OCI-LY7 (cell line): ENCODE results near the gene TSPAN12. TPM values are rescaled to one million over a fixed set of nuclear protein-coding genes. Genes with fewer than 3 reads are reported as not detected.

ENCODE experiments used
- BruUV-seq: library from RNA; stranded (reverse); fragments of 400-500 nt; replicated peaks from 2 replicates; lab custom pipeline; 2021; lab: Mats Ljungman, UMichigan
- CTCF ChIA-PET: fragments of 300-600 bp; sonication (Branson Sonifier 250); formaldehyde crosslinking; loops from one replicate; lab custom pipeline; 2022; ENCODE audit warnings: antibody characterized with exemption; ENCODE audit not compliant: unreplicated experiment; lab: Charles Lee
- POLR2A ChIA-PET: fragments of 300-600 bp; sonication (Branson Sonifier 250); formaldehyde crosslinking; loops from one replicate; lab custom pipeline; 2022; ENCODE audit warnings: antibody characterized with exemption; lab: Charles Lee
- DNase-seq: peaks from one replicate; pipeline ENCODE4 v3.0.0-alpha.2; 2015; ENCODE audit warnings: low spot score
- H2AFZ ChIP-seq: fragments of 200-600 bp; sonication (generic), shearing (Covaris generic); 2 replicates; pipeline ENCODE4 v1.6.1; 2014; ENCODE audit warnings: mild to moderate bottlenecking, antibody characterized with exemption, low read length, moderate library complexity
- H3K27ac ChIP-seq: fragments of 200-600 bp; sonication (generic); 2 replicates; pipeline ENCODE4 v1.5.1; 2014; ENCODE audit warnings: mixed run types, low read depth, mild to moderate bottlenecking, moderate library complexity, low read length, inconsistent platforms; ENCODE audit not compliant: poor library complexity, severe bottlenecking
- H3K36me3 ChIP-seq: fragments of 200-600 bp; sonication (generic); 2 replicates; pipeline ENCODE4 v1.6.1; 2014; ENCODE audit warnings: mild to moderate bottlenecking, antibody characterized with exemption, low read length, moderate library complexity, mixed read lengths; ENCODE audit not compliant: insufficient read depth
- H3K4me1 ChIP-seq: fragments of 200-600 bp; sonication (generic); 2 replicates; pipeline ENCODE4 v1.5.1; 2014; ENCODE audit warnings: mild to moderate bottlenecking, low read length; ENCODE audit not compliant: insufficient read depth, poor library complexity, severe bottlenecking
- H3K4me2 ChIP-seq: fragments of 200-600 bp; sonication (generic); 2 replicates; pipeline ENCODE4 v1.6.1; 2014; ENCODE audit warnings: mild to moderate bottlenecking, low read length
- H3K4me3 ChIP-seq: fragments of 200-600 bp; sonication (generic); 2 replicates; pipeline ENCODE4 v1.5.1; 2014; ENCODE audit warnings: mild to moderate bottlenecking, low read depth, low read length; ENCODE audit not compliant: poor library complexity, severe bottlenecking
- H3K79me2 ChIP-seq: fragments of 200-600 bp; sonication (generic); 2 replicates; pipeline ENCODE4 v1.6.1; 2016; ENCODE audit warnings: low read depth, mild to moderate bottlenecking, low read length, moderate library complexity, mixed read lengths; ENCODE audit not compliant: insufficient read depth
- H3K9me2 ChIP-seq: fragments of 200-600 bp; sonication (generic); 2 replicates; pipeline ENCODE4 v1.6.1; 2016; ENCODE audit warnings: mild to moderate bottlenecking, low read length, mixed read lengths; ENCODE audit not compliant: insufficient read depth
- H3K9me3 ChIP-seq: fragments of 200-600 bp; sonication (generic); 2 replicates; pipeline ENCODE4 v1.6.1; 2014; ENCODE audit warnings: mild to moderate bottlenecking, mixed run types, low read length, mixed read lengths
- H4K20me1 ChIP-seq: fragments of 200-600 bp; sonication (generic); 2 replicates; pipeline ENCODE4 v1.6.1; 2014; ENCODE audit warnings: mild to moderate bottlenecking, antibody characterized with exemption, low read length, moderate library complexity, mixed read lengths; ENCODE audit not compliant: insufficient read depth
- CTCF ChIP-seq: fragments of 200-600 bp; sonication (generic); conservative IDR thresholded peaks from 2 replicates; pipeline ENCODE4 v1.5.1; 2014; ENCODE audit warnings: mild to moderate bottlenecking, antibody characterized with exemption, low read length, moderate library complexity, mixed read lengths
- EZH2phosphoT487 ChIP-seq: fragments of 200-600 bp; sonication (generic); IDR thresholded peaks from 2 replicates; pipeline ENCODE4 v1.6.1; 2018; ENCODE audit warnings: low read depth, borderline replicate concordance, mild to moderate bottlenecking, mixed run types, antibody characterized with exemption, low read length, moderate library complexity, mixed read lengths
- intact Hi-C: fragments of 100-400 bp; cut with micrococcal nuclease; formaldehyde crosslinking; loops from one replicate; pipeline ENCODE4 v1.10.0; 2022; ENCODE audit not compliant: unreplicated experiment
- total RNA-seq, 2 experiments: library from RNA; depleted of rRNA in 1 of 2; stranded (reverse); fragments of >200 nt in 1 of 2; shearing (Covaris generic) in 1 of 2; gene quantifications; 2 replicates each; pipeline ENCODE4 v1.2.3, GENCODE V29; 2014 to 2022

TSPAN12 gene
- total RNA-seq, 2 experiments from 2014 or later: not detected

GRCh38 chr7:120760851-120761250 is 97.1 kb downstream of the TSPAN12 start:
- no peak for TF ChIP-seq CTCF
- ChIA-PET POLR2A (no interaction called here), CTCF (no interaction called here)
- H3K4me3 ChIP-seq: no peak overlapping the region
- H3K4me1 ChIP-seq: no peaks in the 10 kb centered on the region
- DNase-seq: no peak
- H3K36me3 ChIP-seq: no peaks in the 10 kb centered on the region
- H4K20me1 ChIP-seq: no peaks in the 10 kb centered on the region
- no peak overlapping the region for H2AFZ ChIP-seq
- H3K79me2 ChIP-seq: no peaks in the 10 kb centered on the region
- no peaks in the 10 kb centered on the region for H3K9me2 ChIP-seq
- no TSS peak for BruUV-seq
- no peaks in the 10 kb centered on the region for H3K9me3 ChIP-seq
- intact Hi-C loops: no loop called here
- no peak overlapping the region for H3K27ac ChIP-seq
- H3K4me2 ChIP-seq: no peak overlapping the region

- no peaks in the 10 kb centered on the region for H3K9me3 ChIP-seq
- no peak overlapping the region for H2AFZ ChIP-seq
- H3K4me2 ChIP-seq: no peak overlapping the region
- BruUV-seq: no TSS peak
- ChIA-PET CTCF (no interaction called here), POLR2A (interaction anchor here (0.8 kb wide), 1 partner anchor 323 kb away, joined by 3 read pairs; no protein-coding TSS in a partner anchor)
- no peaks in the 10 kb centered on the region for H3K79me2 ChIP-seq
- no peaks in the 10 kb centered on the region for H3K9me2 ChIP-seq
- H3K27ac ChIP-seq: no peak overlapping the region
- no peaks in the 10 kb centered on the region for H4K20me1 ChIP-seq
- TF ChIP-seq EZH2phosphoT487 (no peak), CTCF (no peak)
- H3K4me1 ChIP-seq: no peaks in the 10 kb centered on the region
- intact Hi-C loops: no loop called here
- H3K36me3 ChIP-seq: no peaks in the 10 kb centered on the region
- no peak for DNase-seq
- no peak overlapping the region for H3K4me3 ChIP-seq
Measured at GRCh38 chr7:120760050-120760449, 97.9 kb downstream of the TSPAN12 start.

GRCh38 chr7:120743128-120743527 is 114.8 kb downstream of the TSPAN12 start:
- Histone ChIP-seq H3K9me2 (no peaks in the 10 kb centered on the region), H3K4me2 (no peak overlapping the region), H3K36me3 (no peaks in the 10 kb centered on the region), H3K4me1 (no peaks in the 10 kb centered on the region), H3K27ac (no peak overlapping the region), H3K4me3 (no peak overlapping the region), H3K9me3 (no peaks in the 10 kb centered on the region), H2AFZ (no peak overlapping the region), H4K20me1 (no peaks in the 10 kb centered on the region), H3K79me2 (no peaks in the 10 kb centered on the region)
- ChIA-PET CTCF (no interaction called here), POLR2A (no interaction called here)
- DNase-seq: no peak
- TF ChIP-seq CTCF (no peak), EZH2phosphoT487 (no peak)
- BruUV-seq: no TSS peak
- intact Hi-C loops: no loop called here
